Hepatocyte (in vitro differentiated cells): ENCODE data around the gene HAND1.
A peak's percentile ranks its signal among the peaks of the same experiment; 100 is the strongest.

Experiments
- CTCF ChIP-seq: fragments of 200-600 bp; sonication (generic); IDR thresholded peaks from 2 replicates; pipeline ENCODE4 v1.5.1; 2016; ENCODE audit warnings: antibody characterized with exemption, mild to moderate bottlenecking; ENCODE audit not compliant: poor library complexity
- EZH2 ChIP-seq: fragments of 200-600 bp; sonication (generic); IDR thresholded peaks from 2 replicates; pipeline ENCODE4 v1.6.1; 2016; ENCODE audit warnings: antibody characterized with exemption, mild to moderate bottlenecking, borderline replicate concordance

- peak; percentile 13 for TF ChIP-seq CTCF
- TF ChIP-seq EZH2 = no peak
These were observed 27.5 kb upstream of the HAND1 start for GRCh38 chr5:154505567-154505966.
